Stimulated activated CD4-positive, alpha-beta T cell treated with anti-CD3 and anti-CD28 coated beads, Interleukin-12 subunit alpha, Interleukin-12 subunit beta, amount 100 ng/mL, for 4 hours (primary cell): Measurements from ENCODE around the gene NMRK2.
"Not testable (repeated sequence)": the region's sequence is repeated elsewhere in the genome, so short reads cannot be mapped to it uniquely, and the experiment has no call there.

Experiments
- DNase-seq: peaks from one replicate; pipeline ENCODE4 v3.0.0-alpha.2; 2020

Gene NMRK2

GRCh38 chr19:3938300-3938950, 5.6 kb downstream of the NMRK2 start:
- DNase-seq: not testable (repeated sequence)

- no peak for DNase-seq
Measured at GRCh38 chr19:3942790-3943409, 10.0 kb downstream of the NMRK2 start.

GRCh38 chr19:3944018-3944721, 11.3 kb downstream of the NMRK2 start:
- DNase-seq: no peak

GRCh38 chr19:3945838-3946237, 13.0 kb downstream of the NMRK2 start:
- no peak for DNase-seq

GRCh38 chr19:3947316-3947933, 14.6 kb downstream of the NMRK2 start:
- not testable (repeated sequence) for DNase-seq

GRCh38 chr19:3949294-3949693, 16.4 kb downstream of the NMRK2 start:
- DNase-seq: no peak

- no peak for DNase-seq
Measured at GRCh38 chr19:3949997-3950859, 17.4 kb downstream of the NMRK2 start.

- DNase-seq: no peak
Measured at GRCh38 chr19:3950871-3951861, 18.3 kb downstream of the NMRK2 start.

- DNase-seq: not testable (repeated sequence)
Measured at GRCh38 chr19:3952755-3953276, 19.9 kb downstream of the NMRK2 start.

- DNase-seq: no peak
Measured at GRCh38 chr19:3954107-3954506, 21.2 kb downstream of the NMRK2 start.

- DNase-seq: not testable (repeated sequence)
Measured at GRCh38 chr19:3955276-3955675, 22.4 kb downstream of the NMRK2 start.

GRCh38 chr19:3955688-3956087, 22.8 kb downstream of the NMRK2 start:
- DNase-seq: no peak

GRCh38 chr19:3958836-3959765, 26.2 kb downstream of the NMRK2 start:
- DNase-seq: no peak

GRCh38 chr19:3959766-3960131, 26.9 kb downstream of the NMRK2 start:
- no peak for DNase-seq

GRCh38 chr19:3961007-3961406, 28.1 kb downstream of the NMRK2 start:
- no peak for DNase-seq

- no peak for DNase-seq
Measured at GRCh38 chr19:3963458-3964255, 30.8 kb downstream of the NMRK2 start.

- DNase-seq: no peak
Measured at GRCh38 chr19:3964256-3965194, 31.7 kb downstream of the NMRK2 start.
